B cell (primary cell): ENCODE data around the gene FAIM.

Experiments used
- CTCF ChIP-seq: fragments of 200-600 bp; IDR thresholded peaks from one replicate; pipeline ENCODE4 v1.8.0; 2022; ENCODE audit warnings: antibody characterized with exemption, mild to moderate bottlenecking
- EZH2 ChIP-seq: IDR thresholded peaks from 2 replicates; pipeline ENCODE4 v1.6.1; 2012; ENCODE audit warnings: borderline replicate concordance, low read depth, mild to moderate bottlenecking, moderate library complexity, low read length; ENCODE audit not compliant: insufficient read depth, poor library complexity, severe bottlenecking

- TF ChIP-seq CTCF (no peak), EZH2 (no peak)
These were observed 8.3 kb upstream of the FAIM start for GRCh38 chr3:138600100-138600745.
